AG10803 (cell line): ENCODE data around the gene SAPCD2.

Experiments
- DNase-seq: peaks from one replicate; pipeline ENCODE4 v3.0.0; 2010; ENCODE audit warnings: low read depth
- H3K4me3 ChIP-seq: 2 replicates; pipeline ENCODE4 v1.5.1; 2011; ENCODE audit warnings: mild to moderate bottlenecking, low read length, control low read depth
- TF ChIP-seq, protein P1 (sequence below): conservative IDR thresholded peaks from 2 replicates; pipeline ENCODE4 v1.5.1; 2011; ENCODE audit warnings: mild to moderate bottlenecking, low read length, control low read depth, inconsistent platforms

The SAPCD2 gene

DNA sequence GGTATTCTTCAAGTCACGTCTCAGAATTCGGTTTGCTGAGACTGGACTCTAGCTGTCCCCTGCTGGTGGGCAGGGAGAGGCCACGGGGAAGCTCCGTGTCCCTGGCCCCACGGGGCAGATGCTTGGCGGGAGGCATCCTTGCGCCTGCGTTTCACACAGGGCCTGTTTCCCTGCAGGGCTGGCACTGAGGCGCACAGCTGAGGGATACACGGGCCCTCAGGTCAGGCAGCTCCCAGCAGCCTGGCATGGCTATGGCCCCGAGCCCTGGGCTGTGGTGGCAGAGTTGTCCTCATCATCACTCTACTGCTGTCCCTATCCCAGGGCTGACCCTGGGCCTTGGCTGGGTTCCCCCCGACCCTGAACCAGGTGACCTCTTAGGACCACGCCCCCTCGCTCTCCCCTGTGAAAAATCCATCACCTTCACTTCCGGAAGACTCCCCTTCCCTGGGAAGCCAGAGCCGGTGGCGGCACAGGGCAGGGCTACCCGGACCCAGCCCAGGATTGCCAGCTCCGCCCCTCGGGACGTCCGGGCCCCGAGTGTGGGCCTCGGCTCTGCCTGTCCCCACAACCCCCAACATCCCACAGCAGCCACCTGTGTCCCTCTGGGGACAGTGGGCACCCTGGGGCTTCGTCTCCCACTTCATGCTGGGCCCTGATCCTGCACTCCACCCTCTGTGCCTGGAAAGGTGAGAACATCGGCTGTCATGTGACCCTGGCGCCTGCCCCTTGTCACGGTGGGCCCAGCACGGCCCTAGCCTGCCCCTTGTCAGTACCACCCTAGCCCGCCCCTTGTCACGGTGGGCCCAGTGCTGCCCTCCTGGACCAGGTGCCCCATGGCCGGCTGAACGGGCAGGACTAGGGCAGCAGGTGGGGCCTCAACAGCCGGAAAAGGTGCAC lies 39.1 kb upstream of the SAPCD2 start:
- DNase-seq, result no peak
- TF ChIP-seq, protein P1, sequence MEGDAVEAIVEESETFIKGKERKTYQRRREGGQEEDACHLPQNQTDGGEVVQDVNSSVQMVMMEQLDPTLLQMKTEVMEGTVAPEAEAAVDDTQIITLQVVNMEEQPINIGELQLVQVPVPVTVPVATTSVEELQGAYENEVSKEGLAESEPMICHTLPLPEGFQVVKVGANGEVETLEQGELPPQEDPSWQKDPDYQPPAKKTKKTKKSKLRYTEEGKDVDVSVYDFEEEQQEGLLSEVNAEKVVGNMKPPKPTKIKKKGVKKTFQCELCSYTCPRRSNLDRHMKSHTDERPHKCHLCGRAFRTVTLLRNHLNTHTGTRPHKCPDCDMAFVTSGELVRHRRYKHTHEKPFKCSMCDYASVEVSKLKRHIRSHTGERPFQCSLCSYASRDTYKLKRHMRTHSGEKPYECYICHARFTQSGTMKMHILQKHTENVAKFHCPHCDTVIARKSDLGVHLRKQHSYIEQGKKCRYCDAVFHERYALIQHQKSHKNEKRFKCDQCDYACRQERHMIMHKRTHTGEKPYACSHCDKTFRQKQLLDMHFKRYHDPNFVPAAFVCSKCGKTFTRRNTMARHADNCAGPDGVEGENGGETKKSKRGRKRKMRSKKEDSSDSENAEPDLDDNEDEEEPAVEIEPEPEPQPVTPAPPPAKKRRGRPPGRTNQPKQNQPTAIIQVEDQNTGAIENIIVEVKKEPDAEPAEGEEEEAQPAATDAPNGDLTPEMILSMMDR, result no peak
- H3K4me3 ChIP-seq, result no peak overlapping the region

DNA sequence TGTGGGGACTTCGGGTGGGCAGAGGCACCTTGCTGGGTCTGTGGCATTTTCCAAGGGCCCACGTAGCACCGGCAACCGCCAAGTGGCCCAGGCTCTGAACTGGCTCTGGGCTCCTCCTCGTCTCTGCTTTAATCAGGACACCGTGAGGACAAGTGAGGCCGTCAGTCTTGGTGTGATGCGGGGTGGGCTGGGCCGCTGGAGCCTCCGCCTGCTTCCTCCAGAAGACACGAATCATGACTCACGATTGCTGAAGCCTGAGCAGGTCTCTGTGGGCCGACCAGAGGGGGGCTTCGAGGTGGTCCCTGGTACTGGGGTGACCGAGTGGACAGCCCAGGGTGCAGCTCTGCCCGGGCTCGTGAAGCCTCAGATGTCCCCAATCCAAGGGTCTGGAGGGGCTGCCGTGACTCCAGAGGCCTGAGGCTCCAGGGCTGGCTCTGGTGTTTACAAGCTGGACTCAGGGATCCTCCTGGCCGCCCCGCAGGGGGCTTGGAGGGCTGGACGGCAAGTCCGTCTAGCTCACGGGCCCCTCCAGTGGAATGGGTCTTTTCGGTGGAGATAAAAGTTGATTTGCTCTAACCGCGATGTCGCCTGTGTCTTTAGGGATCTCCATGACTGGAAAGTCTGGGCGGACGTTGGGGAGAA lies 38.4 kb upstream of the SAPCD2 start:
- DNase-seq, result no peak
- TF ChIP-seq, protein P1, result no peak
- no peak overlapping the region for H3K4me3 ChIP-seq

DNA sequence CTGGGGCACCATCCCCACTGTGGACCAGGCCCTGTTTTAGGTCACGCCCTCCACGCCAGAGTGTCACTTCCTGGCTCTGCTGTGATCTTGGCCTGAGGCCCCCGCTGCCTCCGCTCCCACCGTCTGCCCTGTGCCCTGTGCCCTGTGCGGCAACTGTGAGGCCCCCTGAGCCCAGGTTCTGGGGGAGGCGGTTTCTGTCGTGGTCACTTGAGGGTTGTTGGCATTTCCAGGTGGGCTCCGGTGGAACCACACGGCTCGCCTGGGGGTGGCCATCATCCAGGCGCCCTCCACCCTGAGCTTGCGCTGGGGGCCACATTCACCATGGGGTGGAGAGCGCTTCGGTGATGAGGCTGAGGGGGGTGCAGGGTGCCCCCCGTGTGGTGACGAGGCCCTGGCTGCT lies 37.6 kb upstream of the SAPCD2 start:
- no peak for DNase-seq
- TF ChIP-seq, protein P1, result no peak
- H3K4me3 ChIP-seq, result no peak overlapping the region

DNA sequence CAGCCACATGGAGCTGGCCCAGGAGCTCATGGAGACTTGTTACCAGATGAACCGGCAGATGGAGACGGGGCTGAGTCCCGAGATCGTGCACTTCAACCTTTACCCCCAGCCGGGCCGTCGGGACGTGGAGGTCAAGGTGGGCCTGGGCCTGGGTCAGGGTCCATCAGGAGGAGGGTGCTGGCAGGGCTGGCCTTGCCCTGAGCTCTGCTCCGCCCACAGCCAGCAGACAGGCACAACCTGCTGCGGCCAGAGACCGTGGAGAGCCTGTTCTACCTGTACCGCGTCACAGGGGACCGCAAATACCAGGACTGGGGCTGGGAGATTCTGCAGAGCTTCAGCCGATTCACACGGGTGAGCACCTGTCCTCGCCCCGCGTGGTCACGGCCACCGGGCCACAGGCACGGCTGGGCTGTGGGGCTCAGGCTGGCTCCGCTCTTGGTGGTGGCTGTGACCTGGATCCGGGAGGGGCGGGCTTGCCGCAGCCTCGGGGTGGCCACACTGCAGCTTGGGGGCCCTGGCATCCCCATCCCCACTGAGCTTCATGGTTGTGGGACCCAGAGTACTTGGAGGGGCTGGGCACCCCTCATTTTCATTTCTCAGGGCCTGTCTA lies 37.1 kb upstream of the SAPCD2 start:
- no peak overlapping the region for H3K4me3 ChIP-seq
- DNase-seq, result no peak
- TF ChIP-seq, protein P1, result no peak

DNA sequence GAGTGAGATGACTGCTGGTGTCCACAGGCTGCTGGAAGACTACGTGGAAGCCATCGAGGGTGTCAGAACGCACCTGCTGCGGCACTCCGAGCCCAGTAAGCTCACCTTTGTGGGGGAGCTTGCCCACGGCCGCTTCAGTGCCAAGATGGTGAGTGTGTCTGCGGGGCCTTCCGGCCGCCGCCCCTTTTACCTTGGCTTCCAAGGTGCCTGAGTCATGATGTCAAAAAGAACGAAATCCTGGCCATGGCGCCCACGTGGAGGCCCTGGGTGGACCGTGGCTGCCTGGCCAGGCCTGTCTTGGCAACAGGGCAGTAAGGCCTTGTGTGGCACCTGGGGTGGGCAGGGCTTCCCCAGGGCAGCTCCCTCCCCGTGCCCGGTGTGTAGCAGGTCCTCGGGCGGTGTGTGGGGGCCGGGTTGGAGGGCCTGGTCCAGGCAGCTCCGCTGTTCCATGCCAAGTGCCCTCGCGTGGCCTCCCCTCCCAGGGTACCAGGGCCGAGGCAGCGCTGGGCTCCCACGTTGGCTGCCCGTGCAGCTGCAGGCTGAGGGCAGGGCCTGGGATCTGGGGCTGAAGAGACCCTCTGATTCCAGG lies 36.4 kb upstream of the SAPCD2 start:
- TF ChIP-seq, protein P1, result no peak
- H3K4me3 ChIP-seq, result no peak overlapping the region
- DNase-seq, result no peak

DNA sequence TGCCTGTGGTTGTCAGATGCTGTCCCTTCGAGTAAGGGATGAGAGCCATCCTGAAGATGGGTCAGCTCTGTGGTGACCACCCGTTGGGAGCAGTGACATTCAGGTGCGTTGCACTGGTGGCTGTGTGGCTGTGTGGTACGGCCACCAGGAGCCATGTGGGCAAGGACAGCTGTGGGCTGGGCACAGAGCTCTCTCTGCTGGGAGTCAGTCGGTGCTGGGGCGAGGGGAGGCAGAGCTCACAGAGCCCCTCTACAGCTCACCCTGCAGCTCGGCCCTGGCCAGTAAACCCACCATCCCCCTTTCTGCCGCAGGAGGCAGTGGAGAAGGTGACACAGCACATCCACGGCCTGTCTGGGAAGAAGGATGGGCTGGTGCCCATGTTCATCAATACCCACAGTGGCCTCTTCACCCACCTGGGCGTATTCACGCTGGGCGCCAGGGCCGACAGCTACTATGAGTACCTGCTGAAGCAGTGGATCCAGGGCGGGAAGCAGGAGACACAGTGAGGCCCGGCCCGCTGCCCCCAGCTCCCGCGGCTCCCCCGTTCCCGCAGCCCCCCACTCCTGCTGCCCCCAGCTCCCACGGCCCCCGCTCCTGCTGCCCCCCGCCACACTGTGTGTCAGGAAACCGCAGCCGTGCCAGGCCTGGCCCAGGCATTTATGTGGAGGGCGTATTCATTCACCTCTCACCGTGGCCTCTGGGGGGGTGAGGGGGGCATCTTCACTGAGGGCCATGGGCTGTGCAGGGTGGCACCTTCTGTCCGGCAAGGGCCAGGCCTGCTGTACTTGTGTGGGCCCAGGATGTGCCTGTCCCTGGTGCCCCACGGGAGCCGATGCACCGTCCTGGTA lies 35.7 kb upstream of the SAPCD2 start:
- no peak for DNase-seq
- TF ChIP-seq, protein P1, result no peak
- no peak overlapping the region for H3K4me3 ChIP-seq
